Epithelial cell of esophagus (primary cell): Measurements from ENCODE around the gene ZNRF3.

ENCODE experiments used
- DNase-seq: peaks from one replicate; pipeline ENCODE4 v3.0.0; 2010; ENCODE audit warnings: low read depth
- H3K4me3 ChIP-seq: 2 replicates; pipeline ENCODE4 v1.5.1; 2011; ENCODE audit warnings: mild to moderate bottlenecking, low read length, control low read depth
- TF ChIP-seq, protein P1 (sequence below): IDR thresholded peaks from 2 replicates; pipeline ENCODE4 v1.5.1; 2011; ENCODE audit warnings: low read depth, mild to moderate bottlenecking, low read length, control low read depth, inconsistent platforms; ENCODE audit not compliant: insufficient read depth; ENCODE audit errors: missing control alignments

Gene ZNRF3

DNA sequence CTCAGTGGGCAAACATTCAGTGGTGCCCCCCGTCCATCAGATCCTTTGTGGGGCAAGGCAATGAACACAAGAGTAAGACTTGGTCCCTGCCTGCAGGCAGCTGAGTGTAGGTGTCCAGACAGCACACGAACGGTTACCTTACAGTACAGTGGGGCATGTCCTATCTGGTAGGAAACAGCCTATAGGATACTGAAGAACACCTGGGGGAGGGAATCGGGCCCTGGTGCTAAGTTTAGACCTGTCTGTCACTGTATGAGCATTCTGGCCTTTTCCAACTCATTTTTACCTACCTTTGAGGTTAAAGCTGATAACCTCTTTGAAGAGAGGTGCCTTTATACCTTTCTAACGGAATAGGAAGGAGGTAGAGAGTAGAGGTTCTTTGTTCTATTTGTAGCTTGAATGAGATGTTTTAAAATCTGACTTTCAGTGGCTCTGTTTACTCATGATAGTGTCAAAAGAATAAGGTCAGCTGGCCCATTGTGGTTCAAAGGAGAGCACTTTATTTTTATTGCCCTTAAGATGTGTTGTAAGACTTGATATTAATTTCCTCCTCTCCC is 8.9 kb downstream of the ZNRF3 start:
- H3K4me3 ChIP-seq: no peak overlapping the region
- TF ChIP-seq, protein P1, sequence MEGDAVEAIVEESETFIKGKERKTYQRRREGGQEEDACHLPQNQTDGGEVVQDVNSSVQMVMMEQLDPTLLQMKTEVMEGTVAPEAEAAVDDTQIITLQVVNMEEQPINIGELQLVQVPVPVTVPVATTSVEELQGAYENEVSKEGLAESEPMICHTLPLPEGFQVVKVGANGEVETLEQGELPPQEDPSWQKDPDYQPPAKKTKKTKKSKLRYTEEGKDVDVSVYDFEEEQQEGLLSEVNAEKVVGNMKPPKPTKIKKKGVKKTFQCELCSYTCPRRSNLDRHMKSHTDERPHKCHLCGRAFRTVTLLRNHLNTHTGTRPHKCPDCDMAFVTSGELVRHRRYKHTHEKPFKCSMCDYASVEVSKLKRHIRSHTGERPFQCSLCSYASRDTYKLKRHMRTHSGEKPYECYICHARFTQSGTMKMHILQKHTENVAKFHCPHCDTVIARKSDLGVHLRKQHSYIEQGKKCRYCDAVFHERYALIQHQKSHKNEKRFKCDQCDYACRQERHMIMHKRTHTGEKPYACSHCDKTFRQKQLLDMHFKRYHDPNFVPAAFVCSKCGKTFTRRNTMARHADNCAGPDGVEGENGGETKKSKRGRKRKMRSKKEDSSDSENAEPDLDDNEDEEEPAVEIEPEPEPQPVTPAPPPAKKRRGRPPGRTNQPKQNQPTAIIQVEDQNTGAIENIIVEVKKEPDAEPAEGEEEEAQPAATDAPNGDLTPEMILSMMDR: no peak
- DNase-seq: peak; percentile 83

- TF ChIP-seq, protein P1: no peak
- H3K4me3 ChIP-seq: no peak overlapping the region
- no peak for DNase-seq
These were observed 10.4 kb downstream of the ZNRF3 start for GRCh38 chr22:28893810-28894209.

DNA sequence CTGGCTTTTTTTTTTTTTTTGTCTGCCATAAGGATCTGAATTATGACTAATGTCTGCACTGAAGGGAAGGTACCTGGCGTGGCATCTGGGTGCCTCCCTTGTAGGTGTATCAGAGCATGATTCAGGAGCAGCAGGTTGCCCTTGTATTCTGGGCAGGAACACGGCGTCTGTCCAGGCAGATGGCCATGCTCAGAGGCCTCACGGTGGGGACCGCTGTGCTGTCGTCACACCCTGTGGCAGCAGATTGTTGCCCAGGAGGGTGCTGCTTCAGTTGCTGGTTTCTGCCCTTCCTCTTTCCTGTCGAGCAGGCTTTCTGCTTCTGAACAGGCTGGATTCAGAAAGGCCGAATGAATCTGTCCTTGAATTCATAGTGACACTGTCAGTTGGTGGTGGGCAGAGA is 11.0 kb downstream of the ZNRF3 start:
- DNase-seq: peak; percentile 91
- no peak overlapping the region for H3K4me3 ChIP-seq
- TF ChIP-seq, protein P1: no peak

DNA sequence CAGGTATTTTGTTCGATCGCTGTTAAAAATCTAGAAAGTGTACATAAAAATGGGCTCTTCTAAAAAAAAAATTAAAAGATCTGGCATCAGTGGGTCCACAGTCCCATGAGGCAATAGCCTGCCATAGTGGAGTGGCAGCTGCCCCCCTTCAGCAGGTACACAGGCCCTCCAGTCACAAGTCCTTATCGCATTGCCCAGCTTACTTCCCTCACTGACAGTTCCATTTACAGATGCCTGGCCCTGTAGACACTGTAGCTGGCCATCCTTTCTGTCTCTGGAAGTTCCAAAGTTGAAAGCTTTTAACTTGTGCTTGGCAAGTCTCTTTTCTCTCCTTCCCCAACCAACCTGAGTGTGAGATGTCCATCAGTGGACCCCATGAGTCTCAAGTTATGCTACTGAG is 11.4 kb downstream of the ZNRF3 start:
- TF ChIP-seq, protein P1: no peak
- DNase-seq: no peak
- no peak overlapping the region for H3K4me3 ChIP-seq

GRCh38 chr22:28896611-28897010 is 13.2 kb downstream of the ZNRF3 start:
- DNase-seq: peak; percentile 59
- no peak overlapping the region for H3K4me3 ChIP-seq
- TF ChIP-seq, protein P1: no peak

DNA sequence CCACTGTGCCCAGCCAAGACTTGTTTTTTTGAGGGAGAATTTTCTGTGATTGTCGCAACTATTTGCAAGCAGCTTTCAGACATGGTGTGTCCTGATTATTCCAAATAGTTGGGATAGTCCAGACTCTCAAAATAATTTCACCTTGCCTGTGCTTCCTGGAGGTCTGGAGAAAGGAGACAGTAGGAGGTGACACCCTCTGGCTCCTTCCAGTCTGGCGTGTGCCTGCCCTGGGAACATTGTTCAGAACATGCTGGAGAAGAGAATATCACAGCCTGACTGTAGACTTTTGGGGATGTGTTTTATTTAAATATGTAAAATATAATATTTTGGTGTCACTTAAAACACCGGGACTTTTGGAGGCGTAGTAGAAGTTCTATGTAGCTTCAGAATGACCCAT is 14.9 kb downstream of the ZNRF3 start:
- DNase-seq: no peak
- H3K4me3 ChIP-seq: no peak overlapping the region
- TF ChIP-seq, protein P1: no peak

DNA sequence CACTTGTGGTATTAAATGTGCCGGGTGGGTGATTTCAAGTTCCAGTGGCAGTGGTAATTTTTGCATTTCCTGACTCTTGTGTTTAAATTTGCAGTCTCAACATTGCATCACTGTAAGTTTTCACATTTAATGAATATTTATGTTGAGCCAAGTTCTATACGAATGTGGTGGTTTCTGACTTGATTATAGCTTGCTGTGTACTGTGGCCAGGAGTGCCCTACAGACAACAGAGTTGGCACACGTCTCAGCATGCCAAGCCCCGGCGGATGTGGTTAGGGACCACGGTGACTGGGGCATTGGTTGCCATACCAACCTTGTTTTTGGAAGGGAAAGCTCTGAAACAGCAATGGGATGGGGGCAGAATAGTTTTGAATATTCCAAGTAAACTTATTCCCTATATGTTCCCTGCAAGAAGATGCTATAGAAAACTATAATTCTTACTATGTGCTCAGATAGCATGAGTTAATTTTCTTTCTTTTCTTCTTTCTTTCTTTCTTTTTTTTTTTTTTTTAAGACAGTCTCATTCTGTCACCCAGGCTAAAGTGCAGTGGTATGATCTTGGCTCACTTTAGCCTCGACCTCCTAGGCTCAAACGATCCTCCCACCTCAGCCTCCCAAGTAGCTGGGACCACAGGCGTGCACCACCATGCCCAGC is 16.0 kb downstream of the ZNRF3 start:
- no peak overlapping the region for H3K4me3 ChIP-seq
- TF ChIP-seq, protein P1: no peak
- DNase-seq: peak; percentile 72
